Frontal cortex (tissue), 4 donors: ENCODE measurements around the gene SMARCAD1. TPM values are rescaled to one million over a fixed set of nuclear protein-coding genes. Genes with fewer than 3 reads are reported as not detected.

Source experiments
- DNase-seq, 2 donors: peaks; one replicate each; pipeline ENCODE4 v3.0.0; 2012; ENCODE audit warnings: low spot score in 2 of 2
- FAIRE-seq: peaks from 2 replicates; lab custom pipeline; 2012; peaks lifted over from hg19 to GRCh38; lab: Jason Lieb, UNC
- total RNA-seq: library from RNA; depleted of rRNA; stranded (reverse); fragments of >200 nt; gene quantifications from one replicate; pipeline ENCODE4 v1.2.3, GENCODE V29; 2014
- donor health status: control.
- donor health status: control.
- donor health status: control.

SMARCAD1 gene
- total RNA-seq, 1 donor from 2014 or later = 117 TPM

DNA sequence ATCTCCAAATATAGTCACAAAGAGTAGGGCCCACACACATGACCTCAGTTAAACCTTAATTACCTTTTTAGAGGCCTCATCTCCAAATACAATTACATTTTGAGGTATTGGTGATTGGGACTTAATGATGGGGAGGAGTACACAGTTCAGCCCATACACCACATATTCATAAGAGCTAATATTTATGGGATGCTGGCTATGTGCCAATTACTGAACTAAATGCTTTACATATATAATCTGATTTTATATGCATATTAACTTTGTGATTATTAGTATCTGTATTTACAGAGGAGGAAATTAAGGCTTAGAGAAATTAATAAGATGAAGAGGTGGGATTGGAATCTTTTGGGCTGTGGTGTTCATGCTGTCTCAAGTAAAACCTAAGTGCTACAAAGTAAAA, 17.8 kb downstream of the SMARCAD1 start:
- no peak for FAIRE-seq
- DNase-seq = no peak

DNA sequence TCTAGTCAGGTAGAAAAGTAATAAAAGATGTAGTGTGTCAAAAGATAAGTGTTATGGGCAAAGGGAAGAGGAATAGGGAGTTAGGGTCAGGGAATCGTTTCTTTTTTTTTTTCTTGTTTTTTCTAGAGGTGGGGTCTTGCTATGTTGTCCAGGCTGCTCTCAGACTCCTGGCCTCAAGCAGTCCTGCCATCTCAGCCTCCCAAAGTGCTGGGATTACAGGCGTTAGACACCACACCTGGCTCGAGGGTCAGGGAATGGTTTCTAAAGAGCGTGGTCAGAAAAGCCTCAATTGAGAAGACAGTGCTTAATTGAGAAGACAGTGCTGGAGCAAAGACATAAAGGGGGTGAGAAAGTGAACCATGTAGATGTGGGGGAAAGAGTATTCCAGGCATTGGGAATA, 19.1 kb downstream of the SMARCAD1 start:
- FAIRE-seq (no peak), DNase-seq (no peak)

- FAIRE-seq (no peak), DNase-seq (no peak)
These were observed 21.0 kb downstream of the SMARCAD1 start for GRCh38 chr4:94228493-94229216.

GRCh38 chr4:94232519-94232918, 24.9 kb downstream of the SMARCAD1 start:
- DNase-seq (no peak), FAIRE-seq (no peak)

DNA sequence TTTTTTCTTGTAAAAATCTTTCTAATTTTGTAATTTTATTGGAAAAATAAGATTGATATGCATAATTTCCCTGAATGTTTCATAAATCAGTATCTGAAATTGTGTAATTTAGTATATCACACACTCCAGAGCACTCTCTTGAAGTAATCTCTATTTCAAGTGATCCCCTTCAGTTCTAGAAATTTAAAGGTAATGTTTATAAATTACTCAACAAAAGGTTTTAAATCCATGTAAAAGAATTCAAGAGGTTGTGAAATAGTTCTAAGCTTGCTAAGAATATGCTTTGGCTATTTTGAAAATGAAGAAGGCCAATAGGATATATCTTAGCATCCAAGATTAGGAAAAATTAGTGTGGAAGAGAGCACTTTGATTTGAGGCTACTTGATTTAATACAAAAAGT, 28.2 kb downstream of the SMARCAD1 start:
- FAIRE-seq = no peak
- DNase-seq = no peak

DNA sequence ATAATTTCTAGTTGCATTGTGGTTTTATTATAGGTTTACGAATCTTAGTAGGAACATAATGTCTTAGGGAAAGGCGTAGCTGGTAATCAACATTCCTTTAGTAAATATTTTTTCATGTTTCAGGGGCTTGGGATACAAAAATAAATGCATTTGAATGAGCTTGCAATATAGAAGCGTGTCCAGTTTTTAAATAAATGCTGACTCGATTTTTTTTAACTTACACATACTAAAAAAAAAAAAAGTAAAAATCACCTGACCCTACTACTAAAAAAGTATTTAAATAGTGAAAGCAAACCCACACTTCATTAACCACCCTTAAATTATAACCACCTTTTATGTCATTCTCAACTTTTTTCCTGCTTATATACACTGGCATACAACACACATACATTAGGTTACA, 29.6 kb downstream of the SMARCAD1 start:
- FAIRE-seq = peak; percentile 15
- DNase-seq = no peak

GRCh38 chr4:94238160-94238559, 30.5 kb downstream of the SMARCAD1 start:
- FAIRE-seq (no peak), DNase-seq (no peak)

- DNase-seq (no peak), FAIRE-seq (no peak)
These were observed 32.7 kb downstream of the SMARCAD1 start for GRCh38 chr4:94240384-94240783.

DNA sequence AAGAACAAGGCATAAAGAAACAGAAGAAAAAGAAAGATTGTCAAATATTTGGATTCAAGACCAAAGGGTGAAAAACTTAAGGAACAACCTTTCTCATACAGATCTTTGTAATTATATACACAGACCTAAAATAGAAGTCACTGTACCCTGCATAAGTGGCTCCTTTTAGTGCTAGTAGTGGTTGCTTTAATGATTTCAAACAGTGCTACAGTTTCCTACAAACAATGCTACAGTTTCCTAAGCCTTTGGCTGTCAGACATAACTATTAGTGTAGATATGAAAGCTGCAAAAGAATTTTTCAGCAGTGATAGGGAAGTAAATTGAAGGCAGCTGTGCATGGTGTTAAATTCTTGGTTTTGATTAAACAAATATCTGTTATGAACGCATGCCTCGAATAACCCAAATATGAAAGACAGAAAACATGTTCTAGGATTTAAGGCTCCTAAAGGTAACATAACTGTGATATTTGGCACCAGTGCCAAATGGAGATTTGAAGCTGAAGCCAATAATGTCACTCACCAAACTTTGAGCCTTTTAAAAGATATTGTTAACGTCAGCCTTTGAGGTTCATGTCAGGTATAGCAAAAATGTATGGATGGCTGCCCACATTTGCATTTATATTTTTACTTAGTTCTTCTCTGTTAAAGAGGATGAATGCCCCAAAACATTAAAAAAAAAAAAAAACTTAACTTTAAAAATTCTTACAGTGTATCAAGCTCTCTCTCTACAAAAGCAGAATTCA, 36.6 kb downstream of the SMARCAD1 start:
- FAIRE-seq = no peak

DNA sequence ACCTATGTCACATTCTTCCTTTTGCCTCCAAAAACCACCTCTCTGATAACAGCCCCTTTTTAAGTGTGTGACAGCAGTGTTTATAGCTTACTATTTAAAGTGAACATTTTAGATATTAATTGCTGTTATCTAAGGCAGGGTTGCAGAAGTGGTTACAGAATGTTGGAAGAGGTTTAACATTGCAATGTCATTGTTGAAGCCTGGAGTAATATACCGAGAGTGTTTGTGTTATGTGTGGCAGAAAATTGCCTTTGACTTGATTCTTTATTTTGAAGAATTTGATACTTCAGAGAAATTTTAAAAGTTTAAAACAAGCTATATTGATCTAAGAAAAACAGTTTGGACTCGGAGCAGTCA, 37.1 kb downstream of the SMARCAD1 start:
- DNase-seq (no peak), FAIRE-seq (no peak)

More for the DNA sequence above, 36.6 kb downstream of the SMARCAD1 start:
- no peak for DNase-seq

DNA sequence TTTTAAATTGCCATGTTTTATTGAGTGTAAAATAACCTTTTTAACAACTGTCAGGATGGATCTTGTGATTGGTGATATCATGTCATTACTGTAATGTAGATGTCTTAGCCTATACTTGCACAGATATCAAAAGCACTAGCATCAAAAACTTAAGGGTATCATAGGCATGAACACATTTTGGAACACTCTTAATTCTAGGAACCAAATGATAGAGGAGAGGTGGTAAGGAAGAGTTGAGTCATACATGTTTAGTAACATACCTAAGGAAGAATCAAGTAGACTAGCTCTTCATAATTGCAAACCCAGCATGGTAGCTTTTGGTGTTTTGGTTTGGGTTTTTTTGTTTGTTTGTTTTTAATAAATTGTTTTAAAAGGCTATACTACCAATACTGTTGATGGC, 43.4 kb downstream of the SMARCAD1 start:
- DNase-seq = no peak
- no peak for FAIRE-seq

- DNase-seq (no peak), FAIRE-seq (no peak)
These were observed 45.4 kb downstream of the SMARCAD1 start for GRCh38 chr4:94253036-94253435.

DNA sequence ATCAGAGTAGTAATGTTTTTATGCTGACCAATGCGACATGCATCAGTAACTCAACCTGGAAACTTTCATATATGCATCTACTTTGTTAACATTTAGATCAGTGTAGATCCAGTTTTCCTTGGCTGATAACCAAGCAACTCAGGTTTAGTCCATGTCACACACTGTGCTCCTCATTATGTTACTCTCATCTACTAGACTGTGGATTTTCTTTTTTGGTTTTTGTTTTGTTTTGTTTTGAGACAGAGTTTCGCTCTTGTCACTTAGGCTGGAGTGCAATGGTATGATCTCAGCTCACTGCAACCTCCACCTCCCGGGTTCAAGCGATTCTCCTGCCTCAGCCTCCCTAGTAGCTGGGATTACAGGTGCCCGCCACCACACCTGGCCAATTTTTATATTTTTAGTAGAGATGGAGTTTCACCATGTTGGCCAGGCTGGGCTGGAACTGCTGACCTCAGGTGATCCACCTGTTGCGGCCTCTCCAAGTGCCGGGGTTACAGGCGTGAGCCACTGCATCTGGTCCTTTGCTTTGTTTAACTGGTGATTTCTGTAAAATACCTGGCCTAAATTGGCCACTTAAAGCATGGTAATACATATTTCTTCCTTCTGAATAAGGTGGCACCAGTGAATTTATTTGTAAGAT, 48.6 kb downstream of the SMARCAD1 start:
- FAIRE-seq (no peak), DNase-seq (no peak)

DNA sequence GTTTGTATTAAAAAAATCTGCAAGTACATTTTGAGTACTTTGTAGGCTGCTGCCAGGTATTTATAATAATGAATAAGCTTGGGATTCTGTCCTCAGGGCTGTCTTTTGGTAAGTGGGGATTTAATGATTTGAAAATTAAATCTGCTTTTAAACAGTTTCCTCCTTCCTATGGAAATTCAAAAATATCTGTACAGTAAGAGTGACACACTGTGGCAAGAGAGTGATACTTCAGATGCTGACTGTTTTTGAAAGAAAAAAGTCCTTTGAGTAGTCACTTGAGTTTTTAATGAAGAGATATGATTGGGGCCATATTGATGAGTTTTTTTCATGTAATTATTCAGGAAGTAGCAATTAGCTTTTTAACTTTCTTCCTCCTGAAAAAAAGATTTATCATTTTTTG, 49.2 kb downstream of the SMARCAD1 start:
- DNase-seq (no peak), FAIRE-seq (no peak)

DNA sequence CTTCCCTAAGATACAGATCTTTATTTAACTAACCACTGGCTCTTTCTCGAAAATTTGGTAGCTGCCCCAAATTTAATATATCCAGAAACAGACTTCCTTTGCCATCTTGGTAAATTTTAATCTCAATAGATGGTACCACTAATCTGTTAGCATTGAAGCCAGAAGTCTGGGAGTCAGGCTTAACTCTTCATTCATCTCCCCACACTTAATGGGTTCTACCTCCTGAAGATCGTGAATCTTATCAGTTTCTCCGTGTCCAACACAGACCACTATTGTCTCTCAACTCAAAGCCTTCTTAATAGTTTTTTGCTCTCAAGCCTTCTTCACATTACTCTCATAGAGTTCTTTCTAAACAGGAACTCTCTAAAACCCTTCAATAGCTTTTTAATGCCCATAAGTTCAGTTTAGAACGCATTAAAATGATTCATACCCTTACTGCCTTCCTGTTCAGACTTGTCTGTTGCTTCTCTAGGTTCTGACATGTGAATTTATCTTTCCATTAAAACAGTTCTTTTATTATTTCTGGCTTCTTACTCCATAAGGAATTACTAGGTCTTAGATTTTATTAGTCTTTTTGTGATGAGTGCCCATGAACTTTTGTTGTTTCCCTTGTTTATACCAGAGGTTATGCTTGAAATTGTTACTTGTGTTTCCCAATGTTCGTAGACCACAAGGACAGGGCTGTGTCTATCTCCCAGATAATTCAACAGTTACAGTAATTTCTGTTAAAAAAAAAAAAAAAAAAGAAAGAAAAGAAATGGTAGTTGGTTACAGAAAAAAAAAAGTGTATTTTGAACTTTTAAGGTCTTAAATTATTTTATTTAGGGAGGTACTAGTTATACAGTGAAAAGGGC, 54.7 kb downstream of the SMARCAD1 start:
- DNase-seq (no peak), FAIRE-seq (no peak)

- no peak for DNase-seq
- FAIRE-seq = no peak
These were observed 59.4 kb downstream of the SMARCAD1 start for GRCh38 chr4:94267037-94267436.

DNA sequence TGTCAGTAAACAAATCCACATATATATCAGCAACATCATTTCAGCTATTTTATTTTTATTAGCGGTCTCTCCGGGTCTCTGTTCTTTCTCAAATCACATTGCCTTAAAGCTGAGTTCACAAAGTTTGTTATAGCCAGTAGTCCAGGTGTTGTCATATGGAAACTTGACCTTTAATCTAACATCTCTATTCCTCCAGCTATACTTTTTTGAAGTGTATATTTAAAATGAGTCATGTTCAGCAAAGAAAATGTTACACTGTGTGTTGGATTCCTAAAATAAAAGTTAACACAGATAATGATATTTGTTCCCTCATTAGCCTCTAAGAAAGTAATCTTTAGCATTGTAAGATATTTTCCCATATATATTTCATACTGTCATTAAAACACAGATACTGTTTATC, 63.6 kb downstream of the SMARCAD1 start:
- FAIRE-seq (no peak), DNase-seq (no peak)

DNA sequence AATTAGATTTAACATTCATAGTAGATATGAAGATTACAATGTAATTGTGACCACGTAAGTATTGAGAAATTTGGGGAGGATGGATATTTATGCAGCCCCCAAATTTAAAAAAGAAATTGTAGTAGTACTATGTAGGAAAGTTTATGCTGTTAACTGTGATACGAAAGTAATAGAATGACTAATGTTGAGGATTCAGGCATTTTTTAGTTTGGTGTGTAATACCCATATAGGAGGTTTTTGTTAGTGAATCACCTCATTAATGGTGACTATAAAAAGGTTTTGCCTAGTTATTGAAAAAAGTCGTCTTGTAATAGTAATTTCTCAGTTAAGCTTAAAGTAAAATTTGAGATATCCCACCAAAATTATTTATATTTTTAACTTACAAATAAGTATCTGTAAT, 67.2 kb downstream of the SMARCAD1 start:
- DNase-seq (no peak), FAIRE-seq (no peak)

DNA sequence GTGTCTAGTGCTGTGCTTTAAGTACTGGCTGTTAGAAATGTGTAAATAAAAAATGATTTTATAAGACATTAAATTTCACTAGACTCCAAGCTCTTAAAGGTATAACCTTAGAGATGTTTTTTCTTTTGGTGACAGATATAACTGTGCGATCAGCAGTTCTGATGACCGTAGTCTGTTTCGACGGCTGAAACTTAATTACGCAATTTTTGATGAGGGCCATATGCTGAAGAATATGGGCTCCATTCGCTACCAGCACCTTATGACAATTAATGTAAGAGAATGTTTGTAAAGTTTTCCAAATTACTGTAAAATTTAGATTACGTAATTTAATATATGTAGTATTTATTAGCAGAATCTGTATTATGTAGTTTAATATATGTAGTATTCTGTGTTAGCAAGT, 68.5 kb downstream of the SMARCAD1 start:
- FAIRE-seq (no peak), DNase-seq (no peak)

- no peak for FAIRE-seq
These were observed 69.9 kb downstream of the SMARCAD1 start for GRCh38 chr4:94277534-94277933.

More at GRCh38 chr4:94277534-94277933, 69.9 kb downstream of the SMARCAD1 start:
- DNase-seq = no peak
